Retinal pigment epithelial cell (primary cell): ENCODE data around the gene MYCBPAP.

Experiments
- DNase-seq: peaks from one replicate; pipeline ENCODE4 v3.0.0-alpha.2; 2010; ENCODE audit warnings: low read depth
- H3K4me3 ChIP-seq: 2 replicates; pipeline ENCODE4 v1.5.1; 2011; ENCODE audit warnings: mild to moderate bottlenecking, low read length, control low read depth, moderate library complexity
- TF ChIP-seq, protein P1 (sequence below): conservative IDR thresholded peaks from 2 replicates; pipeline ENCODE4 v1.5.1; 2011; ENCODE audit warnings: low read depth, low read length, control low read depth, inconsistent platforms

Gene MYCBPAP

GRCh38 chr17:50462446-50462845, 45.8 kb upstream of the MYCBPAP start:
- H3K4me3 ChIP-seq, result no peak overlapping the region
- DNase-seq, result no peak
- TF ChIP-seq, protein P1, sequence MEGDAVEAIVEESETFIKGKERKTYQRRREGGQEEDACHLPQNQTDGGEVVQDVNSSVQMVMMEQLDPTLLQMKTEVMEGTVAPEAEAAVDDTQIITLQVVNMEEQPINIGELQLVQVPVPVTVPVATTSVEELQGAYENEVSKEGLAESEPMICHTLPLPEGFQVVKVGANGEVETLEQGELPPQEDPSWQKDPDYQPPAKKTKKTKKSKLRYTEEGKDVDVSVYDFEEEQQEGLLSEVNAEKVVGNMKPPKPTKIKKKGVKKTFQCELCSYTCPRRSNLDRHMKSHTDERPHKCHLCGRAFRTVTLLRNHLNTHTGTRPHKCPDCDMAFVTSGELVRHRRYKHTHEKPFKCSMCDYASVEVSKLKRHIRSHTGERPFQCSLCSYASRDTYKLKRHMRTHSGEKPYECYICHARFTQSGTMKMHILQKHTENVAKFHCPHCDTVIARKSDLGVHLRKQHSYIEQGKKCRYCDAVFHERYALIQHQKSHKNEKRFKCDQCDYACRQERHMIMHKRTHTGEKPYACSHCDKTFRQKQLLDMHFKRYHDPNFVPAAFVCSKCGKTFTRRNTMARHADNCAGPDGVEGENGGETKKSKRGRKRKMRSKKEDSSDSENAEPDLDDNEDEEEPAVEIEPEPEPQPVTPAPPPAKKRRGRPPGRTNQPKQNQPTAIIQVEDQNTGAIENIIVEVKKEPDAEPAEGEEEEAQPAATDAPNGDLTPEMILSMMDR, result no peak

DNA sequence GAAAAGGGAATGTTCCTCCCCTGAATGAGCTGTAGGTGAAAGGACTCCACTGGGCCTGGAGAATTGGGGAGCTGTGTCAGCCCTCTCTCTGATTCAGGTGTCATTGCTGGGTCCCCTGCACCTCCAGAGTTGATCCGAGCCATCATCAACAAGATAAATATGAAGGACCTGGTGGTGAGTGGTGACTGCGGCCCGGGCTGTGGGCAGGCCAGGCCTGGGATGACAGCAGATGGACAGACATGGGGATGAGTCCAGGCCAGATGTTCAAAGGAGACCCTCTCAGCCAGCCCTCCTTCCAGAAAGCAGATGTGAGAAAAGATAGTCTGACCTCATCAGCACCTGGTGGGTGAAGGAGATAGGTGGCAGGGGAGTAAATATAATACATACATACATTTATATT, 44.1 kb upstream of the MYCBPAP start:
- H3K4me3 ChIP-seq, result no peak overlapping the region
- TF ChIP-seq, protein P1, result no peak
- no peak for DNase-seq

GRCh38 chr17:50464736-50465135, 43.5 kb upstream of the MYCBPAP start:
- no peak for DNase-seq
- TF ChIP-seq, protein P1, result no peak
- H3K4me3 ChIP-seq, result no peak overlapping the region

DNA sequence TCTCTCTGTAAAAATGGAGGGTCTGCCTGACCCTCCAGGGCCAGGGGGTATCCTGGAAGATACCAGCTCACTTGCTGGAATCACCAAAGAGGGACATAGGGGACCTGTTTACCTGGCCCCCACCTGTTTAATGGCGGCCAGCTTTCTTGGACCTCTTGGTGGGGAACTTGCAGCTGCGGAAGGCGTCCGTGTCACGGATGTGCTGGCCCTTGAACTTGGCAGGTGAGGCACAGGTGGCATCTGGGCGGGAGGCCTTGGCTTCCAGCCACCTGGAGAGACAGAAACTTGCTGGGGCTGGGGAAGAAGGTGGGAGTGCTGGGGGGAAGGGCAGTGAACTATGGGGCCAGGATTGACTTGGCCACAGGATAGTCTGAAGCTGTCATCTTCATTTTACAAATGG, 43.1 kb upstream of the MYCBPAP start:
- TF ChIP-seq, protein P1, result no peak
- no peak overlapping the region for H3K4me3 ChIP-seq
- DNase-seq, result no peak

DNA sequence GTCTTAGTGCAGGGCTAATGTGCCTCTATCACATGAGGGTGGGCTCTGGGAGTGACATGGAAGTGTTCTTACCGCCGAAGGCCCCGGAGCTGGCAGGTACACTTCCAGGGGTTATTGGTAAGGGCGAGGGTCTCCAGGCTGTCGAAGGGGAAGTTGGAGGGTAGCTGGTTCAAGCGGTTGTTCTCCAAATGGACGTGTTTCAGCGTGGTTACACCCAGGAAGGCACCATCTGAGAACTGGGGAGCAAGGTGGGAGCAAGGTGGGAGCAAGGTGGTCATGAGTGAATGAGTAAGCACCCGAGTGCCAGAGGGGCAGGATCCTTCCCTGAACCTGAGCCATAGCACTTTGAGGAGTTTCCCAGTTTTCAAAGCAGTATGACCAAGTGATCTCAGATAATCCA, 42.6 kb upstream of the MYCBPAP start:
- no peak overlapping the region for H3K4me3 ChIP-seq
- TF ChIP-seq, protein P1, result no peak
- DNase-seq, result no peak

- no peak overlapping the region for H3K4me3 ChIP-seq
- no peak for DNase-seq
- TF ChIP-seq, protein P1, result no peak
Measured at GRCh38 chr17:50466371-50467113, 41.7 kb upstream of the MYCBPAP start.

GRCh38 chr17:50467114-50467854, 41.0 kb upstream of the MYCBPAP start:
- TF ChIP-seq, protein P1, result no peak
- no peak for DNase-seq
- no peak overlapping the region for H3K4me3 ChIP-seq
